Central memory CD8-positive, alpha-beta T cell (primary cell): ENCODE results near the gene TMEM69.
A peak's percentile ranks its signal among the peaks of the same experiment; 100 is the strongest.
"Not testable (repeated sequence)": the region's sequence is repeated elsewhere in the genome, so short reads cannot be mapped to it uniquely, and the experiment has no call there.

Source experiments
- ATAC-seq: fragments of 150-1000 bp; cut with Tn5 transposase; replicated peaks from 2 replicates; pipeline ENCODE4 v1.10.0; 2022; ENCODE audit warnings: mild to moderate bottlenecking, moderate FRiP score, moderate number of reproducible peaks; ENCODE audit not compliant: poor library complexity, severe bottlenecking; ENCODE audit errors: extremely low read depth
- DNase-seq, 2 donors: peaks; one replicate each; pipeline ENCODE4 v3.0.0; 2021; ENCODE audit warnings: low spot score in 2 of 2
- H3K27ac Mint-ChIP-seq: one replicate; pipeline ENCODE4 v1.8.0; 2022; ENCODE audit warnings: low read depth, mild to moderate bottlenecking, moderate library complexity, mixed read lengths
- H3K27me3 Mint-ChIP-seq: one replicate; pipeline ENCODE4 v1.8.0; 2022; ENCODE audit warnings: mixed read lengths
- H3K36me3 Mint-ChIP-seq: one replicate; pipeline ENCODE4 v1.8.0; 2022; ENCODE audit warnings: mild to moderate bottlenecking, moderate library complexity, mixed read lengths; ENCODE audit not compliant: insufficient read depth
- H3K4me1 Mint-ChIP-seq: one replicate; pipeline ENCODE4 v1.8.0; 2022; ENCODE audit warnings: mixed read lengths
- H3K4me3 Mint-ChIP-seq: one replicate; pipeline ENCODE4 v1.8.0; 2022; ENCODE audit warnings: mild to moderate bottlenecking, moderate library complexity, mixed read lengths
- H3K9me3 Mint-ChIP-seq: one replicate; pipeline ENCODE4 v1.8.0; 2022; ENCODE audit warnings: mixed read lengths

Gene TMEM69

DNA sequence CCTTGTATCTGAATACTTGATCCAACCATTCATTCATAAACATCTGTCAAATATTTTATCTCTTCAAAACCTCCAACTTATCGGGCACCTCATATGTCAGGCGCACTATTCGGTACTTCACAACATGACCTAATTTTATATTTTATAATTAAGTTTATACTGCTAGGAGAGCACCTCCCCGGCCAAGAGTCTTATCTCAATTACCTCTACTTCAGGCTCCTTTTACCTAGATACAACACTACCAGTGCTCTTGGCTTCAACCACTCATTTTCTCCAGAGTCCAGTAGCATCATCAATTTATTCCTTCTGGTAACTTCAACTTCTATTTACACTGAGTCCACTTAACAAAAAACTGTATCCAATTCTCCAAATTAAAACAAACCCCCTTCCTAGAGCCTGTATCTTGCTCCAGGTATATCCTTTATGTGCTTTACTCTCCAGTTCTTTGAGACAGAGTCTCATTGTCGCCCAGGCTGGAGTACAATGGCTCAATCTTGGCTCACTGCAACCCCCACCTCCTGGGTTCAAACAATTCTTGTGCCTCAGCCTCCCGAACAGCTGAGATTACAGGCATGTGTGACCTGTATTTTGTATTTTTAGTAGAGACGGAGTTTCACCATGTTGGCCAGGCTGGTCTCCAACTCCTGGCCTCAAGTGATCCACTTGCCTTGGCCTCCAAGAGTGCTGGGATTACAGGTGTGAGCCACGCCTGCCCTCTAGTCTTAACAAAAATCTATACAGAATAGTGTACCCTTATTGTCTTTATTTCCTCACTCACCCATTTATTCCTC is 20.5 kb upstream of the TMEM69 start:
- H3K36me3 Mint-ChIP-seq, result peaks cover 12% of the 10 kb centered on the region
- H3K4me3 Mint-ChIP-seq, result no peak overlapping the region
- DNase-seq (no peak), ATAC-seq (no peak)
- H3K27ac Mint-ChIP-seq, result no peak overlapping the region
- H3K9me3 Mint-ChIP-seq, result no peaks in the 10 kb centered on the region
- no peaks in the 10 kb centered on the region for H3K27me3 Mint-ChIP-seq
- H3K4me1 Mint-ChIP-seq, result peaks cover 53% of the 10 kb centered on the region

- DNase-seq (no peak), ATAC-seq (no peak)
- Mint-ChIP-seq H3K4me3 (no peak overlapping the region), H3K4me1 (peaks cover 55% of the 10 kb centered on the region), H3K27ac (peak overlapping the region; percentile 25), H3K9me3 (no peaks in the 10 kb centered on the region), H3K27me3 (no peaks in the 10 kb centered on the region), H3K36me3 (peaks cover 18% of the 10 kb centered on the region)
Observed at GRCh38 chr1:45668526-45668925, 19.5 kb upstream of the TMEM69 start.

DNA sequence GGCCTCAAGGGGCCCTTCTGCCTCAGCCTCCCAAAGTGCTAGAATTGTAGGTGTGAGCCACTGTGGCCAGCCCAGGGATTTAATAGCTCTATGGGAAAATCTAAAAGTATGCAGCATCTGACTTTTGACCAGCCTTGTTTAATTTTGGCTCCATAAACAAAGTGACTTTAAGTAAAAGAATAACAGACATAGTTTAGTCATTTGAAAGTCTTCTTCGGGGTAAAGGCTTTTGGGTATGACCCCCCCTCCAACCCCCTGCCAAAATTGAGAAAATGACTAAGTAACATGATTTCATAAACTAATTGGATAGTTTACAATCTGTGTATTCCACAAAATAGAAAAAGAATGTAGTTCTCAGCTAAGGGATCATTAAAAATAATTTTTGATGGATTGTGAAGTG is 18.6 kb upstream of the TMEM69 start:
- Mint-ChIP-seq H3K4me1 (peaks cover 59% of the 10 kb centered on the region), H3K36me3 (peaks cover 21% of the 10 kb centered on the region), H3K4me3 (no peak overlapping the region), H3K27ac (peak overlapping the region; percentile 25), H3K27me3 (no peaks in the 10 kb centered on the region), H3K9me3 (no peaks in the 10 kb centered on the region)
- ATAC-seq (no peak), DNase-seq (no peak)

- peaks cover 23% of the 10 kb centered on the region for H3K36me3 Mint-ChIP-seq
- no peaks in the 10 kb centered on the region for H3K9me3 Mint-ChIP-seq
- H3K27ac Mint-ChIP-seq, result peak overlapping the region; percentile 52
- ATAC-seq (no peak), DNase-seq (no peak)
- no peak overlapping the region for H3K4me3 Mint-ChIP-seq
- no peaks in the 10 kb centered on the region for H3K27me3 Mint-ChIP-seq
- peaks cover 64% of the 10 kb centered on the region for H3K4me1 Mint-ChIP-seq
Observed at GRCh38 chr1:45669859-45670655, 17.9 kb upstream of the TMEM69 start.

DNA sequence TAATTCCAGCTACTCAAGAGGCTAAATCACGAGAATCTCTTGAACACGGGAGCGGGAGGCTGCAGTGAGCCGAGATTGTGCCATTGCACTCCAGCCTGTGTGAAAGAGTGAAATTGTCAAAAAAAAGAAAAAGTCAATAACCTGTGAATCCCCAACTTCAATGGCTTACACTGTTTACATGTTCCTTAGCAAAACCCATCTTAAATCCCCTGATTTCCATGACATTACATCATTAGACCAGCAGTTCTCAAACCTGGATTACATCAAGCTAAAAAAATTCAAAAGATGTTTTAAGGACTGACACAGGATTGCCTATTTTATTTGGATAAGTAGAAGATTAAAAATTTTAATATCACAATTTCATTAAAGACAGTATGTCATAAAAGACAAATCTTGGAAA is 14.0 kb upstream of the TMEM69 start:
- no peaks in the 10 kb centered on the region for H3K9me3 Mint-ChIP-seq
- H3K4me1 Mint-ChIP-seq, result peaks cover 75% of the 10 kb centered on the region
- H3K27me3 Mint-ChIP-seq, result no peaks in the 10 kb centered on the region
- H3K27ac Mint-ChIP-seq, result no peak overlapping the region
- ATAC-seq, result no peak
- DNase-seq, result no peak
- no peak overlapping the region for H3K4me3 Mint-ChIP-seq
- H3K36me3 Mint-ChIP-seq, result peaks cover 18% of the 10 kb centered on the region

GRCh38 chr1:45674478-45674877 is 13.5 kb upstream of the TMEM69 start:
- peaks cover 18% of the 10 kb centered on the region for H3K36me3 Mint-ChIP-seq
- no peak overlapping the region for H3K4me3 Mint-ChIP-seq
- H3K27ac Mint-ChIP-seq, result no peak overlapping the region

GRCh38 chr1:45676553-45676952 is 11.4 kb upstream of the TMEM69 start:
- not testable (repeated sequence) for H3K27me3 Mint-ChIP-seq, H3K9me3 Mint-ChIP-seq, H3K4me3 Mint-ChIP-seq, DNase-seq, ATAC-seq
- Mint-ChIP-seq H3K36me3 (peaks cover 12% of the 10 kb centered on the region), H3K27ac (peak overlapping the region; percentile 4), H3K4me1 (peaks cover 77% of the 10 kb centered on the region)

More at GRCh38 chr1:45674478-45674877, 13.5 kb upstream of the TMEM69 start:
- H3K9me3 Mint-ChIP-seq, result no peaks in the 10 kb centered on the region
- no peaks in the 10 kb centered on the region for H3K27me3 Mint-ChIP-seq
- DNase-seq (no peak), ATAC-seq (no peak)
- H3K4me1 Mint-ChIP-seq, result peaks cover 80% of the 10 kb centered on the region

- ATAC-seq, result no peak
- H3K27me3 Mint-ChIP-seq, result no peaks in the 10 kb centered on the region
- peaks cover 77% of the 10 kb centered on the region for H3K4me1 Mint-ChIP-seq
- H3K4me3 Mint-ChIP-seq, result no peak overlapping the region
- peaks cover 11% of the 10 kb centered on the region for H3K36me3 Mint-ChIP-seq
- no peak for DNase-seq
- peak overlapping the region; percentile 7 for H3K27ac Mint-ChIP-seq
- H3K9me3 Mint-ChIP-seq, result no peaks in the 10 kb centered on the region
Observed at GRCh38 chr1:45677751-45678245, 10.2 kb upstream of the TMEM69 start.

GRCh38 chr1:45678489-45678888 is 9.5 kb upstream of the TMEM69 start:
- peaks cover 6% of the 10 kb centered on the region for H3K36me3 Mint-ChIP-seq
- H3K27ac Mint-ChIP-seq, result no peak overlapping the region
- no peaks in the 10 kb centered on the region for H3K27me3 Mint-ChIP-seq
- DNase-seq, result no peak
- peaks cover 74% of the 10 kb centered on the region for H3K4me1 Mint-ChIP-seq
- H3K4me3 Mint-ChIP-seq, result no peak overlapping the region
- H3K9me3 Mint-ChIP-seq, result no peaks in the 10 kb centered on the region
- ATAC-seq, result no peak

DNA sequence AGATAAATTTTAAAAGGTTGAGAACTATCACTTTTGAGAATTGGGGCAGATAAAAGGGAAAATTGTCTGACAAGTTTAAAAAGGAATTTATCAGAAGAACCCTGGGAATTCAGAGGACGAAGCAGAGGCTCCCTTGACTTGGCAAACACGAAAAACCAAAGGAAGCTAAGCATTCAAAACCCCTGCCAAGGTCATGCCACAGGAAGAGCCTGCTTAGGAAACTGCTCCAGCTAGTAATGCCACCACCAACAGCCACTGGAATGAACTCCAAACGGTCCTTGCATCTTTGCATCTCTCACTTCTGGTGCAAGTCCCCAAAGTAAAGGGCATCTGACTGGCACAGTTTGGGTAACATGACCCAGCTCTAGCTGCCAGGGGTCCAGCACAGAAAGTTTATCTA is 8.9 kb upstream of the TMEM69 start:
- Mint-ChIP-seq H3K27ac (peak overlapping the region; percentile 41), H3K4me3 (peak overlapping the region; percentile 36), H3K4me1 (peaks cover 69% of the 10 kb centered on the region), H3K36me3 (peaks cover 2% of the 10 kb centered on the region), H3K9me3 (no peaks in the 10 kb centered on the region), H3K27me3 (no peaks in the 10 kb centered on the region)
- no peak for DNase-seq
- ATAC-seq, result no peak

- H3K27me3 Mint-ChIP-seq, result no peaks in the 10 kb centered on the region
- H3K4me3 Mint-ChIP-seq, result no peak overlapping the region
- peaks cover 62% of the 10 kb centered on the region for H3K4me1 Mint-ChIP-seq
- DNase-seq (no peak), ATAC-seq (no peak)
- peaks cover 22% of the 10 kb centered on the region for H3K36me3 Mint-ChIP-seq
- H3K27ac Mint-ChIP-seq, result no peak overlapping the region
- no peaks in the 10 kb centered on the region for H3K9me3 Mint-ChIP-seq
Observed at GRCh38 chr1:45682942-45683341, 5.0 kb upstream of the TMEM69 start.

DNA sequence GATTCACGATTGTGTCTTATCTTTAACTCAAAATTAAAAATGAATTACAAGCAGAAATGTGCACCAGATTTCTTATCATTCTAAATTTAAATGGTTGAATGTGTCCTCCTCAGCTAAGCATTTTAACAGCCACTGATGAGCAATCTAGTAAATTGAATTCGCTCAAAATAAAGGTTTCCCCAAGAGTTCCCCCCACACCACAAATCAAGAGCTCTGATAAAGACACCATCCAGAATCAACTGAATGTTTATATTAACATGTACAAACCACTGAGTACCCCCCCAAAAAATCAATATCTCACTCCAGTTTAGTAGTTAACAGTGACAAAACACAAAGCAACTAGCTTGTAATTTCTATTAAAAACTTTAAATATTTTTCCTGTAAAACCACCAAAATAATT is 3.6 kb upstream of the TMEM69 start:
- peaks cover 56% of the 10 kb centered on the region for H3K4me1 Mint-ChIP-seq
- peak overlapping the region; percentile 100 for H3K4me3 Mint-ChIP-seq
- H3K36me3 Mint-ChIP-seq, result peaks cover 29% of the 10 kb centered on the region
- DNase-seq (no peak), ATAC-seq (no peak)
- peak overlapping the region; percentile 98 for H3K27ac Mint-ChIP-seq
- no peaks in the 10 kb centered on the region for H3K27me3 Mint-ChIP-seq
- H3K9me3 Mint-ChIP-seq, result no peaks in the 10 kb centered on the region
